ENCODE data around the gene EPN2.
A peak's percentile ranks its signal among the peaks of the same experiment; 100 is the strongest.

EPN2 gene

GRCh38 chr17:19299866-19300265, 62.7 kb downstream of the EPN2 start:
- TF ChIP-seq CTCF (conservative IDR thresholded peaks at IDR 0.05; ENCODE audit: control insufficient read depth, insufficient read depth, low read depth, low read length): no peak
- no peak overlapping the region for H3K4me3 ChIP-seq (ENCODE audit: control insufficient read depth, low read depth, low read length)
- no peak for DNase-seq (ENCODE audit: low read depth)

GRCh38 chr17:19301274-19301951, 64.2 kb downstream of the EPN2 start:
- DNase-seq (ENCODE audit: low read depth): no peak
- TF ChIP-seq CTCF (conservative IDR thresholded peaks at IDR 0.05; ENCODE audit: control insufficient read depth, insufficient read depth, low read depth, low read length): no peak
- no peak overlapping the region for H3K4me3 ChIP-seq (ENCODE audit: control insufficient read depth, low read depth, low read length)

DNA sequence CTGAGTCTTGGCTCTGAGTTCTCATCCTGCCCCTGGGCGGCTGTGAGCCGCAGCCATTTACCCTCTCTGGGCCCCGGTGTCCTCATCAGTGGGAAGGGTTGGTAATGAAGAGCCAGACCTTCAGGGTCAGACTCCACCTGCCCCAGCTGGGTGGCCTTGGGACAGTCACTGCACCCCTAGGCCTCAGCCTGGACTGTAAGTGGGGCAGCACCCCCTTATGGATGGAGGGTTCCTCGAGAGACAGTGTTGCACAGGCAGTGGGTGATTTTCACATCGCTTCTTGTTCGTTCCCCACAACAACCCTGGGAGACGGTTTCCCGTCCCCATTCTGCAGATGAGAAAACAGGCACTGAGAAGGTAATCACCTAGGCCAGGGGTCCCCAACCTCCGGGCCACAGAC, 64.8 kb downstream of the EPN2 start:
- no peak for DNase-seq (ENCODE audit: low read depth)
- TF ChIP-seq CTCF (conservative IDR thresholded peaks at IDR 0.05; ENCODE audit: control insufficient read depth, insufficient read depth, low read depth, low read length): no peak
- H3K4me3 ChIP-seq (ENCODE audit: control insufficient read depth, low read depth, low read length): no peak overlapping the region

GRCh38 chr17:19302791-19303331, 65.7 kb downstream of the EPN2 start:
- no peak for DNase-seq (ENCODE audit: low read depth)
- no peak for TF ChIP-seq CTCF (conservative IDR thresholded peaks at IDR 0.05; ENCODE audit: control insufficient read depth, insufficient read depth, low read depth, low read length)
- no peak overlapping the region for H3K4me3 ChIP-seq (ENCODE audit: control insufficient read depth, low read depth, low read length)

DNA sequence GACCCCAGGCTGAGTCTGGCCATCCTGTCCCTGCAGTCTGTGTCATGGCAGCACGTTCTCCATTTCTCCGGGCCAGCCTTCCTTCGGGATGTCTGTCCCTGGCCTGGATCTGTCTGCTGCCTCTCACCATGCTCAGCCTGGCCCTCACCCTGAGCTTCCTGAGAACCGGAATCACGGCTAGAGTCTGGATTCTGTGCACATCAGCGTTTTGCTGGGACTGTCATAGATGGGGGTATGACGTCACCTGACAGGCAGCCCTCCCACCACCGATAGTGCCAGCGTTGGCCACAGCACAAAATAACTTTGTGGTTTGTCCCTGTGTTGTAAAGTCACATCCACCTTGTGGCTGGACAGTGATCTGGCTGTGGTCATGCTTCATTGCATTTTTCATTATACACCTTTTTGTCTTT, 66.2 kb downstream of the EPN2 start:
- DNase-seq (ENCODE audit: low read depth): no peak
- H3K4me3 ChIP-seq (ENCODE audit: control insufficient read depth, low read depth, low read length): no peak overlapping the region
- no peak for TF ChIP-seq CTCF (conservative IDR thresholded peaks at IDR 0.05; ENCODE audit: control insufficient read depth, insufficient read depth, low read depth, low read length)

GRCh38 chr17:19304209-19304608, 67.0 kb downstream of the EPN2 start:
- no peak overlapping the region for H3K4me3 ChIP-seq (ENCODE audit: control insufficient read depth, low read depth, low read length)
- no peak for TF ChIP-seq CTCF (conservative IDR thresholded peaks at IDR 0.05; ENCODE audit: control insufficient read depth, insufficient read depth, low read depth, low read length)
- DNase-seq (ENCODE audit: low read depth): peak; percentile 73
